ENCODE measurements around the gene MAD2L1.

The MAD2L1 gene

GRCh38 chr4:120105472-120105871, 38.8 kb upstream of the MAD2L1 start:
- TF ChIP-seq NFIC (IDR thresholded peaks at IDR 0.05) (no peak), CREB1 (IDR thresholded peaks at IDR 0.05; ENCODE audit: low read depth) (no peak), USF1 (IDR thresholded peaks at IDR 0.05) (no peak), RAD21 (IDR thresholded peaks at IDR 0.05; ENCODE audit: low read depth) (no peak), EP300 (IDR thresholded peaks at IDR 0.05; ENCODE audit: borderline replicate concordance) (no peak), YY1 (IDR thresholded peaks at IDR 0.05; ENCODE audit: low read depth) (no peak), CEBPB (IDR thresholded peaks at IDR 0.05) (no peak), TCF12 (IDR thresholded peaks at IDR 0.05; ENCODE audit: low read depth) (no peak), TEAD4 (IDR thresholded peaks at IDR 0.05) (no peak)

GRCh38 chr4:120096508-120097297, 30.1 kb upstream of the MAD2L1 start:
- no peak for TF ChIP-seq TAF1 (IDR thresholded peaks at IDR 0.05; ENCODE audit: low read depth)
- TF ChIP-seq FOXM1 (IDR thresholded peaks at IDR 0.05; ENCODE audit: borderline replicate concordance, low read depth): no peak
- TF ChIP-seq ZBTB7A (IDR thresholded peaks at IDR 0.05; ENCODE audit: low read depth): no peak

- no peak for TF ChIP-seq TAF1 (IDR thresholded peaks at IDR 0.05; ENCODE audit: low read depth)
- TF ChIP-seq CEBPB (IDR thresholded peaks at IDR 0.05): no peak
- no peak for TF ChIP-seq TEAD4 (IDR thresholded peaks at IDR 0.05)
- TF ChIP-seq USF1 (IDR thresholded peaks at IDR 0.05): no peak
- TF ChIP-seq RAD21 (IDR thresholded peaks at IDR 0.05; ENCODE audit: low read depth): no peak
- TF ChIP-seq FOXM1 (IDR thresholded peaks at IDR 0.05; ENCODE audit: borderline replicate concordance, low read depth): no peak
- no peak for TF ChIP-seq MAX (IDR thresholded peaks at IDR 0.05)
- no peak for TF ChIP-seq NFIC (IDR thresholded peaks at IDR 0.05)
- TF ChIP-seq EGR1 (IDR thresholded peaks at IDR 0.05): no peak
- no peak for TF ChIP-seq REST (IDR thresholded peaks at IDR 0.05; ENCODE audit: low read depth)
- no peak for TF ChIP-seq CREB1 (IDR thresholded peaks at IDR 0.05; ENCODE audit: low read depth)
- no peak for TF ChIP-seq YY1 (IDR thresholded peaks at IDR 0.05; ENCODE audit: low read depth)
- no peak for TF ChIP-seq EP300 (IDR thresholded peaks at IDR 0.05; ENCODE audit: borderline replicate concordance)
- TF ChIP-seq TCF12 (IDR thresholded peaks at IDR 0.05; ENCODE audit: low read depth): no peak
- no peak for TF ChIP-seq ZBTB7A (IDR thresholded peaks at IDR 0.05; ENCODE audit: low read depth)
Observed at GRCh38 chr4:120088507-120088906, 21.9 kb upstream of the MAD2L1 start.

GRCh38 chr4:120085705-120086104, 19.1 kb upstream of the MAD2L1 start:
- TF ChIP-seq TCF12 (IDR thresholded peaks at IDR 0.05; ENCODE audit: low read depth) (no peak), USF1 (IDR thresholded peaks at IDR 0.05) (no peak), CEBPB (IDR thresholded peaks at IDR 0.05) (no peak), REST (IDR thresholded peaks at IDR 0.05; ENCODE audit: low read depth) (no peak), RAD21 (IDR thresholded peaks at IDR 0.05; ENCODE audit: low read depth) (no peak), EGR1 (IDR thresholded peaks at IDR 0.05) (no peak), ZBTB7A (IDR thresholded peaks at IDR 0.05; ENCODE audit: low read depth) (no peak), YY1 (IDR thresholded peaks at IDR 0.05; ENCODE audit: low read depth) (no peak), TAF1 (IDR thresholded peaks at IDR 0.05; ENCODE audit: low read depth) (no peak), TEAD4 (IDR thresholded peaks at IDR 0.05) (no peak), EP300 (IDR thresholded peaks at IDR 0.05; ENCODE audit: borderline replicate concordance) (no peak), MAX (IDR thresholded peaks at IDR 0.05) (no peak), CREB1 (IDR thresholded peaks at IDR 0.05; ENCODE audit: low read depth) (no peak), NFIC (IDR thresholded peaks at IDR 0.05) (no peak), FOXM1 (IDR thresholded peaks at IDR 0.05; ENCODE audit: borderline replicate concordance, low read depth) (no peak)

GRCh38 chr4:120084327-120084726, 17.7 kb upstream of the MAD2L1 start:
- TF ChIP-seq EP300 (IDR thresholded peaks at IDR 0.05; ENCODE audit: borderline replicate concordance) (no peak), TAF1 (IDR thresholded peaks at IDR 0.05; ENCODE audit: low read depth) (no peak), USF1 (IDR thresholded peaks at IDR 0.05) (no peak), CEBPB (IDR thresholded peaks at IDR 0.05) (no peak), RAD21 (IDR thresholded peaks at IDR 0.05; ENCODE audit: low read depth) (no peak), YY1 (IDR thresholded peaks at IDR 0.05; ENCODE audit: low read depth) (no peak), FOXM1 (IDR thresholded peaks at IDR 0.05; ENCODE audit: borderline replicate concordance, low read depth) (no peak)
